Brain microvascular endothelial cell (primary cell): ENCODE measurements around the gene CCDC187.

Experiments
- DNase-seq: peaks from one replicate; pipeline ENCODE4 v3.0.0-alpha.2; 2020
- H3K27ac ChIP-seq: fragments of 250-450 bp; sonication (Bioruptor Pico); 2 replicates; pipeline ENCODE4 v1.5.1; 2020; ENCODE audit warnings: mild to moderate bottlenecking, moderate library complexity
- H3K27me3 ChIP-seq: fragments of 250-450 bp; sonication (Bioruptor Pico); replicated peaks from 2 replicates; pipeline ENCODE4 v1.5.1; 2020; ENCODE audit warnings: mild to moderate bottlenecking
- H3K36me3 ChIP-seq: fragments of 250-450 bp; sonication (Bioruptor Pico); replicated peaks from 2 replicates; pipeline ENCODE4 v1.5.1; 2020; ENCODE audit warnings: mild to moderate bottlenecking
- H3K4me3 ChIP-seq: 2 replicates; pipeline ENCODE4 v1.5.1; 2011; ENCODE audit warnings: low read depth, mild to moderate bottlenecking, control low read depth, low read length, moderate library complexity
- CTCF ChIP-seq: IDR thresholded peaks from 2 replicates; pipeline ENCODE4 v1.5.1; 2011; ENCODE audit warnings: low read depth, mild to moderate bottlenecking, moderate library complexity, low read length, control low read depth, inconsistent platforms; ENCODE audit errors: missing control alignments
- in situ Hi-C: cut with HindIII; loops from 2 replicates; pipeline ENCODE4 v1.10.0; 2017; ENCODE audit warnings: low sequenced_read_pairs, low pct_ligation_motif_present

Gene CCDC187

GRCh38 chr9:136254381-136255165 is 49.3 kb downstream of the CCDC187 start:
- no peak overlapping the region for H3K4me3 ChIP-seq
- DNase-seq = no peak
- in situ Hi-C loops = no loop called here
- H3K27ac ChIP-seq = no peak overlapping the region
- no peaks in the 10 kb centered on the region for H3K36me3 ChIP-seq
- H3K27me3 ChIP-seq = no peaks in the 10 kb centered on the region
- peak; percentile 21 for TF ChIP-seq CTCF

GRCh38 chr9:136253246-136254130 is 50.4 kb downstream of the CCDC187 start:
- no peak for TF ChIP-seq CTCF
- Histone ChIP-seq H3K27ac (no peak overlapping the region), H3K36me3 (no peaks in the 10 kb centered on the region), H3K4me3 (no peak overlapping the region), H3K27me3 (peaks cover 3% of the 10 kb centered on the region)
- no peak for DNase-seq
- in situ Hi-C loops = no loop called here

GRCh38 chr9:136252846-136253245 is 51.0 kb downstream of the CCDC187 start:
- TF ChIP-seq CTCF = no peak
- H3K27ac ChIP-seq = no peak overlapping the region
- no peak overlapping the region for H3K4me3 ChIP-seq
- no peaks in the 10 kb centered on the region for H3K36me3 ChIP-seq
- in situ Hi-C loops = no loop called here
- peaks cover 3% of the 10 kb centered on the region for H3K27me3 ChIP-seq
- DNase-seq = no peak

- no peak overlapping the region for H3K4me3 ChIP-seq
- H3K27me3 ChIP-seq = peaks cover 6% of the 10 kb centered on the region
- DNase-seq = no peak
- H3K36me3 ChIP-seq = no peaks in the 10 kb centered on the region
- H3K27ac ChIP-seq = no peak overlapping the region
- TF ChIP-seq CTCF = no peak
- in situ Hi-C loops = no loop called here
These were observed 51.6 kb downstream of the CCDC187 start for GRCh38 chr9:136252281-136252680.

GRCh38 chr9:136251264-136252115 is 52.4 kb downstream of the CCDC187 start:
- Histone ChIP-seq H3K36me3 (no peaks in the 10 kb centered on the region), H3K4me3 (no peak overlapping the region), H3K27ac (no peak overlapping the region), H3K27me3 (peaks cover 12% of the 10 kb centered on the region)
- no peak for DNase-seq
- in situ Hi-C loops = no loop called here
- no peak for TF ChIP-seq CTCF
